Measurements from ENCODE around the gene LDLRAD3. TPM values are rescaled to one million over a fixed set of nuclear protein-coding genes. Genes with fewer than 3 reads are reported as not detected.

The LDLRAD3 gene
- total RNA-seq, 1 experiment from 2014 or later: 12.1 TPM

DNA sequence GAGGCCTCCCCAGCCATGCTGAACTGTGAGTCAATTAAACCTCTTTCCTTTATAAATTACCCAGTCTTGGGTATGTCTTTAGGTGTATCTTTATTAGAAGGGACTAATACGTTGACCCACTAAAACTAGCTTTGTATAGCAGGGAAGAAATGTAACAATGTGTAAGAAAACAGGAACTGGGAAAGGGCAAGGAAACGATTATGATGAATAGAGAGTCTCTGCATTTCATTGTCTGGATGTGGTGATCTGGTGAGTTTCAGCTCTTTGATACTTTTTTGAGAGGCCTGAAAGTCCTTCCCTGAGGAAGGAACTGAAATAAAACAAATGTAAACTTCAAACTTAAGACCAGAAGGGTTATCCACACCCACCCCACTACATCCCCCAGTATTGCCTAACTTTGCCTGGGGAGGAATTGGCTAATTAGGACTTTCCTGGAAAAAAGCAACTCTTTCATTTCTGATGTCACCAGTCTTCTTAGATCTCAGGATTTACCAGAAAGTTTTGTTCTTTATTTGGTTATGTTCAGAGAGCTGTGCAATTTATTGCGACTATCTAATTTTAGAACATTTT is 119.0 kb downstream of the LDLRAD3 start:
- no peak overlapping the region for H3K14ac ChIP-seq (ENCODE audit: insufficient read depth, low read length)
- H3K4ac ChIP-seq (ENCODE audit: low read depth, low read length): no peak overlapping the region
- H2AFZ ChIP-seq (ENCODE audit: low read length): no peak overlapping the region
- H3K9ac ChIP-seq (ENCODE audit: extremely low read depth, insufficient read length, low read length): no peak overlapping the region
- TF ChIP-seq, protein P1, sequence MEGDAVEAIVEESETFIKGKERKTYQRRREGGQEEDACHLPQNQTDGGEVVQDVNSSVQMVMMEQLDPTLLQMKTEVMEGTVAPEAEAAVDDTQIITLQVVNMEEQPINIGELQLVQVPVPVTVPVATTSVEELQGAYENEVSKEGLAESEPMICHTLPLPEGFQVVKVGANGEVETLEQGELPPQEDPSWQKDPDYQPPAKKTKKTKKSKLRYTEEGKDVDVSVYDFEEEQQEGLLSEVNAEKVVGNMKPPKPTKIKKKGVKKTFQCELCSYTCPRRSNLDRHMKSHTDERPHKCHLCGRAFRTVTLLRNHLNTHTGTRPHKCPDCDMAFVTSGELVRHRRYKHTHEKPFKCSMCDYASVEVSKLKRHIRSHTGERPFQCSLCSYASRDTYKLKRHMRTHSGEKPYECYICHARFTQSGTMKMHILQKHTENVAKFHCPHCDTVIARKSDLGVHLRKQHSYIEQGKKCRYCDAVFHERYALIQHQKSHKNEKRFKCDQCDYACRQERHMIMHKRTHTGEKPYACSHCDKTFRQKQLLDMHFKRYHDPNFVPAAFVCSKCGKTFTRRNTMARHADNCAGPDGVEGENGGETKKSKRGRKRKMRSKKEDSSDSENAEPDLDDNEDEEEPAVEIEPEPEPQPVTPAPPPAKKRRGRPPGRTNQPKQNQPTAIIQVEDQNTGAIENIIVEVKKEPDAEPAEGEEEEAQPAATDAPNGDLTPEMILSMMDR (conservative IDR thresholded peaks at IDR 0.05): no peak
- H4K91ac ChIP-seq (ENCODE audit: insufficient read length, low read depth, low read length): no peak overlapping the region
- no peaks in the 10 kb centered on the region for H3K4me1 ChIP-seq (ENCODE audit: insufficient read depth, low read length)
- H4K5ac ChIP-seq (ENCODE audit: insufficient read length, low read depth, low read length): no peak overlapping the region
- H3K23me2 ChIP-seq (ENCODE audit: insufficient read length, low read depth, low read length, poor library complexity, severe bottlenecking): no peaks in the 10 kb centered on the region
- H3K4me2 ChIP-seq (ENCODE audit: insufficient read depth, insufficient read length, low read length): no peak overlapping the region
- Mint-ChIP-seq H3K36me3 (ENCODE audit: insufficient read depth in 1 of 3, low read depth in 3 of 3) (peaks cover 18 to 27% (median 23%) of the 10 kb centered on the region in 3 experiments), H3K27ac (no peak overlapping the region), H3K27me3 (ENCODE audit: low read depth) (no peaks in the 10 kb centered on the region), H3K4me3 (no peak overlapping the region), H3K9me3 (peaks cover 17 to 19% of the 10 kb centered on the region in 2 experiments), H3K4me1 (peaks cover 10 to 18% of the 10 kb centered on the region in 2 experiments)
- no peak overlapping the region for H3K56ac ChIP-seq (ENCODE audit: insufficient read length, low read depth, low read length)
- no peak overlapping the region for H4K8ac ChIP-seq (replicated peaks; ENCODE audit: insufficient read length, low read depth, low read length)
- H3K79me2 ChIP-seq (ENCODE audit: insufficient read depth, low read length): no peaks in the 10 kb centered on the region
- no peak for DNase-seq
- H2BK5ac ChIP-seq (ENCODE audit: insufficient read length, low read length): no peak overlapping the region
- H2BK20ac ChIP-seq (ENCODE audit: low read depth, low read length, poor library complexity, severe bottlenecking): no peak overlapping the region
- H3K27me3 ChIP-seq (ENCODE audit: insufficient read depth, low read length): no peaks in the 10 kb centered on the region
- no peak overlapping the region for H2BK120ac ChIP-seq (ENCODE audit: low read depth, low read length, poor library complexity, severe bottlenecking)
- H2BK15ac ChIP-seq (ENCODE audit: low read depth, low read length): no peak overlapping the region
- WGBS (ENCODE audit: extremely low coverage, insufficient read length, low lambda C conversion rate): no CpG with 5 or more reads among the region's 3 CpGs
- H3K23ac ChIP-seq (ENCODE audit: insufficient read length, low read depth, low read length): no peak overlapping the region
- H3K9me3 ChIP-seq (ENCODE audit: control insufficient read depth, low read depth, low read length): no peaks in the 10 kb centered on the region
- no peaks in the 10 kb centered on the region for H3K79me1 ChIP-seq (ENCODE audit: insufficient read depth, low read depth, low read length, poor library complexity, severe bottlenecking)
- H3K18ac ChIP-seq (ENCODE audit: insufficient read length, low read depth, low read length): no peak overlapping the region
- no peak overlapping the region for H2AK5ac ChIP-seq (ENCODE audit: insufficient read length, low read length)
- H2BK12ac ChIP-seq (ENCODE audit: insufficient read length, low read depth, low read length): no peak overlapping the region
- no peak overlapping the region for H3K27ac ChIP-seq (ENCODE audit: insufficient read length, low read depth, low read length)
- H3T11ph ChIP-seq (ENCODE audit: low read length): no peak overlapping the region
- no peaks in the 10 kb centered on the region for H4K20me1 ChIP-seq (ENCODE audit: control insufficient read depth, insufficient read depth, insufficient read length)
